ENCODE results near the gene NPTXR. TPM values are rescaled to one million over a fixed set of nuclear protein-coding genes. Genes with fewer than 3 reads are reported as not detected.
A peak's percentile ranks its signal among the peaks of the same experiment; 100 is the strongest.

Gene NPTXR
- polyA plus RNA-seq, 1 experiment: 1.7 TPM

- CTCF ChIA-PET: interaction anchor here (0.6 kb wide), 1 partner anchor 140 kb away, joined by 6 read pairs; no protein-coding TSS in a partner anchor
- DNase-seq (ENCODE audit: low read depth, low spot score): no peak
- H3K27me3 ChIP-seq (ENCODE audit: control insufficient read depth, insufficient read depth, low read length): peaks cover 3% of the 10 kb centered on the region
- POLR2A ChIA-PET: no interaction called here
- peaks cover 14% of the 10 kb centered on the region for H3K9me3 ChIP-seq (ENCODE audit: control insufficient read depth, insufficient read depth, low read length)
- peak overlapping the region; percentile 11 for H3K27ac ChIP-seq (ENCODE audit: low read depth, low read length)
- H3K4me3 ChIP-seq (ENCODE audit: low read depth, low read length): no peak overlapping the region
- no peak for TF ChIP-seq CTCF (IDR thresholded peaks at IDR 0.05; ENCODE audit: low read depth, low read length)
These were observed 11.5 kb downstream of the NPTXR start for GRCh38 chr22:38832005-38832978.

GRCh38 chr22:38831166-38831945, 12.5 kb downstream of the NPTXR start:
- Histone ChIP-seq H3K9me3 (ENCODE audit: control insufficient read depth, insufficient read depth, low read length) (peaks cover 14% of the 10 kb centered on the region), H3K27me3 (ENCODE audit: control insufficient read depth, insufficient read depth, low read length) (peaks cover 3% of the 10 kb centered on the region), H3K4me3 (ENCODE audit: low read depth, low read length) (no peak overlapping the region), H3K27ac (ENCODE audit: low read depth, low read length) (peak overlapping the region; percentile 11)
- peak; percentile 10 for DNase-seq (ENCODE audit: low read depth, low spot score)
- ChIA-PET POLR2A (no interaction called here), CTCF (interaction anchor here (0.6 kb wide), 1 partner anchor 62 kb away, joined by 3 read pairs; no protein-coding TSS in a partner anchor)
- TF ChIP-seq CTCF (IDR thresholded peaks at IDR 0.05; ENCODE audit: low read depth, low read length): no peak

DNA sequence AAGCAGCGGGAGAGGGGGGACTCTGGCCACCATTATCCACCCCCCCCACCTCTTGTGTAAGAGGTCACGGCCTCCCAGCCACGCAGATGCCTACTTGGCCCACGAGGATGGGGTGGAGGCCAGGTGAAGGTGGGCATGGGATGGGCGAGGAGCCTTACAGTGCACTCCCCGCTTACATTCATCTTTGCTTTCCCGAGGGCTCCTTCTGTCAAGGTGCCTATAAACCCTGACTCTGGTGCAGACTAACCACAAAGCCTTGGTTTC, 13.1 kb downstream of the NPTXR start:
- no peak for DNase-seq (ENCODE audit: low read depth, low spot score)
- no peak overlapping the region for H3K4me3 ChIP-seq (ENCODE audit: low read depth, low read length)
- H3K27me3 ChIP-seq (ENCODE audit: control insufficient read depth, insufficient read depth, low read length): peaks cover 3% of the 10 kb centered on the region
- CTCF ChIA-PET: no interaction called here
- H3K27ac ChIP-seq (ENCODE audit: low read depth, low read length): no peak overlapping the region
- POLR2A ChIA-PET: no interaction called here
- peaks cover 14% of the 10 kb centered on the region for H3K9me3 ChIP-seq (ENCODE audit: control insufficient read depth, insufficient read depth, low read length)
- no peak for TF ChIP-seq CTCF (IDR thresholded peaks at IDR 0.05; ENCODE audit: low read depth, low read length)

- no peak overlapping the region for H3K27ac ChIP-seq (ENCODE audit: low read depth, low read length)
- ChIA-PET CTCF (no interaction called here), POLR2A (interaction anchor here (0.6 kb wide), 1 partner anchor 899 kb away, joined by 3 read pairs; no protein-coding TSS in a partner anchor)
- H3K4me3 ChIP-seq (ENCODE audit: low read depth, low read length): no peak overlapping the region
- TF ChIP-seq CTCF (IDR thresholded peaks at IDR 0.05; ENCODE audit: low read depth, low read length): no peak
- no peak for DNase-seq (ENCODE audit: low read depth, low spot score)
- H3K27me3 ChIP-seq (ENCODE audit: control insufficient read depth, insufficient read depth, low read length): peaks cover 3% of the 10 kb centered on the region
- peaks cover 14% of the 10 kb centered on the region for H3K9me3 ChIP-seq (ENCODE audit: control insufficient read depth, insufficient read depth, low read length)
These were observed 13.6 kb downstream of the NPTXR start for GRCh38 chr22:38830026-38830844.
